NCI-H1436 treated with DMSO at 0.1 percent for 48 hours (cell line): ENCODE data around the gene PPP1R10.
"Not testable (repeated sequence)": the region's sequence is repeated elsewhere in the genome, so short reads cannot be mapped to it uniquely, and the experiment has no call there.

Experiments used
- DNase-seq: peaks from one replicate; lab custom pipeline; 2025; lab: John Stamatoyannopoulos, UW

The PPP1R10 gene

DNA sequence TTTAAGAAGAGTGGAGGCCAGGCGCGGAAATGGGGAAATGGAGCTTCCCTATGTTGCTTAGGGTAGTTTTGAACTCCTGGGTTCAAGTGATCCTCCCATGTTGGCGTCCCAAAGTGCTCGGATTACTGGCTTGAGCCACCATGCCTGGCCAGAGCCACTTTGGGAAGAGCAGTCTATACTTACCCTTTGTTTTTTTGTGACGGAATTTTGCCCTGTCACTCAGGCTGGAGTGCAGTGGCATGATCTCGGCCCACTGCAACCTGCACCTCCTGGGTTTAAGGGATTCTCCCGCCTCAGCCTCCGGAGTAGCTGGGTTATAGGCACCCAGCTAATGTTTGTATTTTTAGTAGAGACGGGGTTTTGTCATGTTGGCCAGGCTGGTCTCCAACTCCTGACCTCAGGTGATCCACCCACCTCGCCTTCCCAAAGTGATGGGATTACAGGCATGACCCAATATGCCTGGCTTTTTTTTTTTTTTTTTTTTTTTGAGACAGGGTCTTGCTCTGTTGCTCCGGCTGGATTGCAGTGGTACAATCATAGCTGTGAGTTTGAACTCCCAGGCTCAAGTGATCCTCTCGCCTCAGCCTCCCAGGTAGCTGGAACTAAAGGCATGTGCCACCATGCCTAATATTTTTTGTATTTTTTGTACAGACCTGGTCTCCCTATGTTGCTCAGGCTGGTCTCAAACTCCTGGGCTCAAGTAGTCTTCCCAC is 18.0 kb downstream of the PPP1R10 start:
- DNase-seq: no peak

DNA sequence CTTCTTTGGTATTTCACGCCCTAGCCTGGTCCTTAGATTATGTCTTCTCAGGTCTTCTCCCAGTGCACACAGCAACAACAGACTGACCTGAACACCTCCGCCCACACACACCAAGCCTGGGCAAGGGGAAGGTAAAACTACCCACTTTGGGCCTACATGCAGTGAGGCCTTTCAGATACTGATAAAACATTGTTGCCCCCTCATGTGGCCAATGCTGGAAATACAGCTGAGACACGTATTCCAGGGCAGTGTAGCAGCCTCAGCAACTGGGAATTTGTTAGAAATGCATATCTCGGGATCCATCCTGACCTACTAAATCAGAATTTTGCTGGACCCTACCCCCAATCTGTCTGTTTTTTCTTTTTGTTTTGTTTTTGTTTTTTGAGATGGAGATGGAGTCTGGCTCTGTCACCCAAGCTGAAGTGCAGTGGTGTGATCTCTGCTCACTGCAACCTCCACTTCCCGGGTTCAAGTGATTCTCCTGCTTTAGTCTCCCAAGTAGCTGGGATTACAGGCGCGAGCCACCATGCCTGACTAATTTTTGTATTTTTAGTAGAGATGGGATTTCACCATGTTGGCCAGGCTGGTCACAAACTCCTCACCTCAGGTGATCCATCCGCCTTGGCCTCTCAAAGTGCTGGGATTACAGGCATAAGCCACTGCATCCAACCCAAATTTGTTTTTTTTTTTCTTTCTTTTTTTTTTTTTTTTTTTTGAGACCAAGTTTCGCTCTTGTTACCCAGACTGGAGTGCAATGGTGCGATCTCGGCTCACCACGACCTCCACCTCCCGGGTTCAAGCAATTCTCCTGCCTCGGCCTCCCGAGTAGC is 19.5 kb downstream of the PPP1R10 start:
- not testable (repeated sequence) for DNase-seq

DNA sequence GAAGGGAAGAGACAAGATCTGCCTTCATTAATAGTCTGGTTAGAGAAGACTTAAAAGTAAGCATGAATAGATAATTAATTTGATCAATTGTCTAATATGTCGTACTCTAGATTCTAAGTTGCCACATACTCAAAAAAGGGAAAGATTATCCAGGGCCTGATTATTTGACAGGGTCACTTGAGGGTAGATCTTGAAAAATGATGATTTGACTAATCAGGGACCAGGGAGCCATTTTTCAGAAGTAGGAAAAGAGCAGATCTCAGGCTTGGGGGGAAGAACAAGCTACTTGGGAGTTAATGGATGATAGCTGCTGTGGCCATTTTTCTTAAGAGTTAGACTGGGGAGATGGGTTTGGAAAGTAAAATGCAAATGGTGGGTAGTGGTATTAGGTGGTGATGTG is 24.8 kb downstream of the PPP1R10 start:
- no peak for DNase-seq

DNA sequence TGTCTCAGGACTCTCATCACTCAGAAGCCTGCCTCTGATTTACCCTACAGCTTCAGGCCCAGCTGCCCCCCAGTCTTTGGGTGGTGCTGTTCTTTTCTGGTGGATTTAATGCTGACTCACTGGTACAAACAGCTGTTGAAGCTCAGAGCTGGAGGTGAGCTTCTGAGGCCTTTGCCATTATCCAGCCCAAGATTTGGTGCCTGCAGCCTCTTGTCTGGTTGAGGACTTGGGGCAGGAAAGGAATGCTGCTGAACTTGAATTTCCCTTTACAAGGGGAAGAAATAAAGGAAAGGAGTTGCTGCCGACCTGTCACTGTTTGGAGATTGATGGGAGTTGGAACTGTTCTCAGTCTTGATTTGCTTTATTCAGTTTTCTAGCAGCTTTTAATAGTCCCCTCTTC is 26.0 kb downstream of the PPP1R10 start:
- DNase-seq: no peak

DNA sequence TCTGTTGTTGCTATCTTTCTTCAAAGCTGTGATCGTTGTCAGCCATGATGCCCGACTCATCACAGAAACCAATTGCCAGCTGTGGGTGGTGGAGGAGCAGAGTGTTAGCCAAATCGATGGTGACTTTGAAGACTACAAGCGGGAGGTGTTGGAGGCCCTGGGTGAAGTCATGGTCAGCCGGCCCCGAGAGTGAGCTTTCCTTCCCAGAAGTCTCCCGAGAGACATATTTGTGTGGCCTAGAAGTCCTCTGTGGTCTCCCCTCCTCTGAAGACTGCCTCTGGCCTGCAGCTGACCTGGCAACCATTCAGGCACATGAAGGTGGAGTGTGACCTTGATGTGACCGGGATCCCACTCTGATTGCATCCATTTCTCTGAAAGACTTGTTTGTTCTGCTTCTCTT is 26.5 kb downstream of the PPP1R10 start:
- DNase-seq: no peak

DNA sequence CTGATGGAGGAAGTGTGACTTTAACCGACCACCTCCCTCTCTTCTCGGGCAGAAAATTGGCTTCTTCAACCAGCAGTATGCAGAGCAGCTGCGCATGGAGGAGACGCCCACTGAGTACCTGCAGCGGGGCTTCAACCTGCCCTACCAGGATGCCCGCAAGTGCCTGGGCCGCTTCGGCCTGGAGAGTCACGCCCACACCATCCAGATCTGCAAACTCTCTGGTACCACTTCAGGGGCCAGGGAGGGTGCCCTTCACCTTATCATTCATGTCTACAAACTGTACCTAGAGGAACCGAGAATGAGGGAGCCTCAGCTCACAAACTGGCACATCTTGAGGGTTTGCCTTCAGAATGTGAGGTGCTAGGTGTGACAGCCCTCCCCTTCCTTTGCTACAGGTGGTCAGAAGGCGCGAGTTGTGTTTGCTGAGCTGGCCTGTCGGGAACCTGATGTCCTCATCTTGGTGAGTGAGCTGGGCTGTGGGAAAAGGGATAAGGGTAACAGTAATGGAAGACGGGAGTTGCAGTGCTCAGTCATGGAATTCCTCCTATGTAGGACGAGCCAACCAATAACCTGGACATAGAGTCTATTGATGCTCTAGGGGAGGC is 27.2 kb downstream of the PPP1R10 start:
- DNase-seq: no peak

DNA sequence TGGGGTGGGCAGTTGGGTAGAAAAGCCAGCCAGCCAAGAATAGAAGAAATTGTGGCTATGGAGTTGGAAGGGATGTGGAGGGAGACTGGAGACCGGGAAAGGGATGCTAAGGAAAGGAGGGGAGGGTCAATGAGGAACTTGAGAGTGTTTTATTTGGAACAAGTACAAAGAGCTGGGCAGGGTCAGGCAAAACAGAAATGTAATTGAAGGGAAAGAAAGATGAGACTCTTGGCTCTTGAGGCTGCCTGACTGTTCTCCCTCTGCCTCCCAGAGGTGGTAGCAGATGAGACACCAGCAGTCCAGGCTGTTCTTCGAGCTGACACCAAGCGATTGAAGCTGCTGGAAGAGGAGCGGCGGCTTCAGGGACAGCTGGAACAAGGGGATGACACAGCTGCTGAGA is 33.1 kb downstream of the PPP1R10 start:
- no peak for DNase-seq

DNA sequence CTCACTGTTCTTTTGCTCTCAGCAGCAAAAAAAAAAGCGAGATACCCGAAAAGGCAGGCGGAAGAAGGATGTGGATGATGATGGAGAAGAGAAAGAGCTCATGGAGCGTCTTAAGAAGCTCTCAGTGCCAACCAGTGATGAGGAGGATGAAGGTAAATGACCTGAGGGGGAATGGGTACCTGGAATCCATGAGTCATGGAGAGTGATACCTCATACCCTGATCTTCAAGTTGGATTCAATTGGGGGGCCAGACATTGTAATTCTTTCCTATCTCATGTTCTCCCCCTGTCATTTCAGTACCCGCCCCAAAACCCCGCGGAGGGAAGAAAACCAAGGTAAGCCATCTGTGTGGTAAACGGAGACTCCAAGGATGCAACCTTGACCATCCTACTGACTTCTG is 39.0 kb downstream of the PPP1R10 start:
- no peak for DNase-seq

DNA sequence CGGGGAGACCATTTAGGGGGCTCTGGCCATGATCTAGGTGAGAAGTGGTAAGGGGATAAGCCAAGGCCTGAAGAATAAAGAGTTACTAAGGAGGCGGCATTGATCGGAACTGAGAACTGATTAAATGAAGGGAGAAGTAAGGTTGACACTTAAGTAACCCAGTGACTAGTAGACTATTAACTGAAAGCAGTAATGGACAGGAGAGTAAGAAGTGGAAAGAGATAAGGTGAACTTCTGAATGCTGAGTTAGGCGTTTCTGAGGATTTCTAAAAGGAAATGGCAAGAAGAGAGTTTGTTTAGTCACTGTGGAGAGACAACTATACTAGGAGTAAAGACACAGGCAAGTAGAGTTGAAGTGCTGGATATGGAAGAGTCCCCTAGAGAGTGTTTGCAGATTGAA is 43.9 kb downstream of the PPP1R10 start:
- no peak for DNase-seq

DNA sequence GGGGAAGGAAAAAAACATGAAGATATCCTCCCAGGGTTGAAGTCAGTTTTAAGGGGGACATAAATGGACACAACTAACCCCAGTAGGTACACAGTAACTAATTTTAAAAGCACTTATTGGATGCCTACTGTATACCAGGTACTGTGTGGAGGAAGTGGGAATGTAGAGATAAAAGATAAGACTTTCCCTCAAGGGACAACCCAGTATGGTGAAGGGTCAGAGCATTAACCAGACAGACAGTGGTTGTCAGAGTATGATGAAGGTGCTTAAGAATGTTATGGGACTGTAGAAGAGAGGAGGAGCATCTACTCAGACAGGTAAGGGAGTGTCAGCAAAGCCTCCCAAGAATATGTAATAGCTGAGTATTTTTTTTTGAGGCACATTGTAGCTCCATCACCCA is 44.9 kb downstream of the PPP1R10 start:
- DNase-seq: no peak

DNA sequence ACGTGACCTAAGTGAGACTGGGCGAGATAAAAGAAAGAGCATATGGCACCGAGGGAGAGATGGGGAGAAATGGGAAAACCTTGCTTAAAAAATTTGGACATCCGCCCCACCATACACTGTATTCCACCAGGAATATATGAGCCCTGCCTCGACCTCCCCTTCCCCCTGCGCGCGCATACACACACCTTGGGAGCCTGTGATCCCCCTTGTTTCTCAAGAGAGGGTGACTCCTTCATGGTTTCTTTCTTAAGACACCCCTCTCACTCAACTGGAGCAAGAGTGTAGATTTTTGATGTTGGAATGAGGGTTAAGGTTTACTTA is 45.3 kb downstream of the PPP1R10 start:
- no peak for DNase-seq

DNA sequence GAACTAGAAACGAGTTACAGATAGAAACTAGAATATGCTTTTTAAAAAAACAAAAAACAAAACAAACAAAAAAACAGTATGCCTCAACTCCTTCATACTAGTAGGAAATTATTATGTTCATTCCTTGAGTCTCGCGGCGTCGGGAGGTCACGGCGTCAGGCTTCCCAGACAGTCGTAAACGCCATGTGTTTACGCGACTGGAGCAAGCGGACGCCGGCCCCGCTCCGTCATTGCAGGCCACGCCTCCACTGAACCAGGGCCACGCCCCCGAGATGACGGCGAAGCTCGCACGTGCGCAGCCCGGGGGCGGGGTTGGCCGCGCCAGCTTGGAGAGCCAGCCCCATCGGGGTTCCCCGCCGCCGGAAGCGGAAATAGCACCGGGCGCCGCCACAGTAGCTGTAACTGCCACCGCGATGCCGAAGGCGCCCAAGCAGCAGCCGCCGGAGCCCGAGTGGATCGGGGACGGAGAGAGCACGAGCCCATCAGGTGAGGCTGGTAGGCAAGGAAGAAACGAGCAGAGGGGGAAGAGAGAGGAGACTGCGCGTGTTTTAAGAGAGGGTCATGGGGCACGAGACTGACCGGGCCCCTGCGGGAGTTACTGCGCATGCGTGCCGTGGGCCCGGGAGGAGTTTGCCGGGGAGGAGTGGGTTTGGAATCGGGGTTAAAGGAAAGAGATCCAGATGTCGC is 45.8 kb downstream of the PPP1R10 start, which contains the start of gene ABCF1:
Gene ABCF1, plus strand, starts transcription at position 368 of the 687 bp plus-strand sequence. Its CDS starts 46 bp downstream, at position 414.
- peak; percentile 62 for DNase-seq

DNA sequence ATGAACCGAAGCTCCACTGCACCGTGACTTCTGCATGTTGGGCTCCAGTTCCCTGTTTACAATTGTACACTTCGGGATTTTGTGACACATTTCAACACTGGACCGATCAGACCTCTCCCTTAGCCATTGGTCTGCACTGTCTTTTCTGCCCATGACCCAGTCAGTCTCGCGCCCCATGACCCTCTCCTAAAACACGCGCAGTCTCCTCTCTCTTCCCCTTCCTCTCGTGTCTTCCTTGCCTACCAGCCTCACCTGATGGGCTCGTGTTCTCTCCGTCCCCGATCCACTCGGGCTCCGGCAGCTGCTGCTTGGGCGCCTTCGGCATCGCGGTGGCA is 46.3 kb downstream of the PPP1R10 start:
- no peak for DNase-seq

DNA sequence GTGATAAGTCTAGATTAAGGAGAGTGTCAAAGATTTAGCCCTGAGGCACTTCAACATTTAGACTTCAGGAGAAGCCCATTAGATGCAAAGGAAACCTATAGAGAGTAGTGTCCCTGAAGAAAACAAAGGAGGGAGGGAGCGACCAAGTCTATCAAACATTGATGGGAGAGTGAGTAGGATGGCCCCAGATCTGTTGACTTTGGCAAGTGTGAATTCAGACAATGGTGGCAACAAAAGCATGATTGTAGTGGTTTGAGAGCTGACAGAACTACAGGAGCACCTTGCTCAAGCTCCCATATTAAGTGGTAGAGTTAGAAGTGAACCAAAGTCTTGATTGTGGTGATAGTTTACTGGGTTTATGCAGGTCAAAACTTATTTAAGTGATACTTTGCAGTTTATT is 46.8 kb downstream of the PPP1R10 start:
- no peak for DNase-seq

DNA sequence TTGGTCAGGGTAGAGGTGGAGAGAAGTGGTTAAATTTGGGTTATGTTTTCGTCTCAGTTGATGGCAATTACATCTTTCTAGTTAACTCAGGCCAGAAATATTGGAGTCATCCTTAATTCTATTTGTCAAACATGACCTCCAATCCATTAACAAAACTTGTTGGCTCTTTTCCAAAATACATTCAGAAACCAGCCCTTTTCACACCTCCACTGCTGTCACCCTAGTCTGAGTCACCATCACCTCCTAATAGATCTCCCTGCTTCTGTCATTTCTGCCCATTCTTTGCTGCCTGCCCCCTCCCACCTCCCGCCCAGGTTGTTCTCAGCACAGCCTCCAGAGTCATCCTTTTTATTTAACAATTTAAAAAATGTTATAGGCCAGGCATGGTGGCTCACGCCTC is 48.8 kb downstream of the PPP1R10 start:
- DNase-seq: no peak

DNA sequence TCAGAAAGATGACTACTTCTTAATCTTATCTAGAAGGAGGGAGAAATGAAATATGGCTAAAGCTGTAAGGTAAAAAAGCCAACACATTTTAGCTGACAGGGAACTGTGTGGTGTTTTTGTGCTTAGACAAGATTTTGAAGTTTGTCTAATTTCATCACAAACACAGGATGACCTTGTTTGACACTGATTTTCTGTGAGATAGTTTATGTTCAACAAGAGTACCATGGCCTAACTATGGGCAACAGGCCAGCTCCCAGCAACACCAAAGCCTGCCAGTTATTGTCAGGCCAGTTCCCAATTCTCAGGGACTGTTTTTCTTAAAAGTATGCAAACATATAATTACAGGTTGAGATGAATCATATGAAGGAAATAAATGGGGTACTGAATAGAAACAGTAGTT is 51.3 kb downstream of the PPP1R10 start:
- no peak for DNase-seq

DNA sequence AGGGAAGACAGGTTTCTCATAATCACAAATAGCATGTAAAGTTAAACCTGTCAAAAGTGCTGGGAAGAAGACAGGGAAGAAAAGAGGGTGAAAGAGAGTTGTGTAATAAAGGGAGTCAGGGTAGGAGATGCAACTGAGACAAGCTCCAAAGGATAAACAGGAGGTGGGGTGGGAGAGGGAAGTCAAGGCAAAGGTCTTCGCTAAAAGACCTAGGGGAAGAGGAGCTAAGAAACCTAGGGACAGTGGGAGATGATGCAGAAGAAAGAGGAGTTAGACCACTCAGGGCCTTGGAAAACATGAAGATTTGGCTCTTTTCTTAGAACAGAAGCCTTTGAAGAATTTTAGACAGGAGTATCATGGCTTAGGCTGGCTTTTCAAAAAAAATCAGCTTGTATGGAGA is 52.9 kb downstream of the PPP1R10 start:
- no peak for DNase-seq

DNA sequence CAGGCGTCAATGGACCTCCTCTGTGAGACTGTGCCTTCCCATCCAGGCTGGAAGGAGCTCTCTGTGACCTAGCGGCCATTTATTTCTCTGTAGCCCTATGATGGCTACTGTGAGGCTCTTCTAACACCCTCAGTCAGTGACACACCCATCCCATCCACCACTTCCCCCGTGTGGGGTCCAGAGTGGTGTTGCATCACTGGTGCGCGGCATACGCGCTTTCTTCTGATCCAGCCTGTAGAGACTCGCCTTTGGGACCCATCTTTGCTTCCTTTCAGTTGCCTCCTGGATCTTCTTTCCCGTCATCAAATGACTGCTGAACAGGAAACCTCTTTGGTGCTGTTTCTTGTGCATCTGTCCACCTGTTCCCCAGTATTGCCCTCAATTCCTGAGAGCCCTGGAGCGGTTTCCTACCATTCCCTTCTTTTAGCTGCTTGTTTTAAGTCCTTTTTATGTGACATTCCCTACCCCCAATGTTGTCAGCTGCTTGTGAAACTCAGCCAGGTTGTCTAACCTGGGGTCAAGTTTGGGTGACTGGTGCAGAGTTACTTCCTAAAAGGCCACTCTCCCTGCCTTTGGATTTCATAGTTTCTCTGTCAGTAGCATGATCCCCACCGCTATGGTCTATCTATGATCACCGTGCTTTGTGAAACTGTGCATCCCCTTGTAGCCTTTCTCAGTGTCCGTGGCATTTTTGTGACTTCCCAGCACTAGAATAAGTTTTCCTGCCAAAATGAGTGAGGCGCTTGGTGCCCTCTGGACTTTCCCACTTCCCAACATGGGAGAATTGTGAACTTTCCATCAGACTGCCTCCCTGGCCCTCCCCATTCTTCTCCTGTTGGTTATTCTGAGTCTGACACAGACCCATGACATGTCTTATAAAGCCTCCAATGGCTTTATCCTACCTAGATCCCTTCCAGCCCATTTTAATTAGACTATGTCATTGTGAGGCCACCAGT is 54.3 kb downstream of the PPP1R10 start:
- DNase-seq: no peak

DNA sequence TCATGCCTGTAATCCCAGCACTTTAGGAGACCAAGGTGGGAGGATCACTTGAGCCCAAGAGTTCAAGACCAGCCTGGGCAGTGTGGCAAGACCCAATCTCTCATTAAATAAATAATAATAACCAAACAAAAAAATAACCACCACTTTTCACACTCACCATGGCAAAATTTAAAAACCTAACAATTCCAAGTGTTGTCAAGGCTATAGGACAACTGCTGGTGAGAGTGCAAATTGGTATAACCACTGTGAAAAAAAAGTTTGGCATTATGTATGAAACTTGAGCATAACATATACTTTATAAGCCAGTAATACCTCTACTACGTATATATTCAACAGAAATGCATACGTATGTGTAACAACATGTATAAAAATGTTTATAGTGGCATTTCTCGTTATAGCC is 56.1 kb downstream of the PPP1R10 start:
- DNase-seq: no peak

DNA sequence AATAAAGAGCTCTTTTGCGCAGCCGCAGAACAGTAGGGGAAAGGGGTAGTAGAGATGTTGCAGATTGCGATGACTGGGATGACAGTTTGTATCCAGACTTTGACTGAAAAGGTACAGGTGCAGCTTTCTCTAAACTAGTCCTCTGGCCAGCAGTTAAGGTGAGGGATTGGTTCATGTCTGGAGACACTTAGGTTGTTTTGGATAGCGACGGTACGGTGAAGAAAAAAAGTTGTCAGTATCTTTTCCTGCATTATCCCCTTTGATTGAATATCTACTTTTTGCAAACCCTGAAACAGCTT is 59.4 kb downstream of the PPP1R10 start:
- no peak for DNase-seq

DNA sequence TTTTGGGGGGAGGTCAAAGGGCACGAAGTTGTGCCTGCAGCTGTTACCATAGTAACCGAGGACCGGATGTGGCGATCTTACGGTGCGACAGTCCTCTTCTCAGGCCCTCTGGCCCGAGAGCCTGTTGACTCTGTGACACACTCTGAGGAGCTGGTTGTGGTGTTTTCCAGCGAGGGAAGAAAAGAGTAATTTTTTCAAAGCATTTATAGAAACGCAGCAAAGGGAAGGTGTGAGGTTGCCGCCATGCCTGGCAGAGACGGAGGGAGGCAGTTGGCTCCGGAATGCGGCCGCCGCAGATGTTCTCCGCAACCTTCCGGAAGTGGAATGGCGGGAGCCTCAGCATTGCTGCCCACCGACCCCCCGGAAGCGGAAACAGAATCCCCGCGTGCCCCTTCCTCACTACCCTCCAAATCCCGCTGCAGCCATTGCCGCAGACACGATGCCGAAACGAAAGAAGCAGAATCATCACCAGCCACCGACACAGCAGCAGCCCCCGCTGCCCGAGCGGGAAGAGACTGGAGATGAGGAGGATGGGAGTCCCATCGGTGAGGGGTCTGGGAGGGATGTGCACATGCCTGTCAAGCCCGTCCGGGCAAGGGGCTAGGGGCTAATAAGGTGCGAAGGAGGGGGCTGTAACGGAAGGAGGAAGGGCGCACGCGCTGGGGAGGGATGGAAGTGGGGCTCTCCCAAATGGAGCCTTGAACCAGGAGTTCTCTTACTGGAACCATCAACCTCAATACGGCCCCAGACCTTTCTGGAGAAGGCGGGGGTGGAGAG is 59.9 kb downstream of the PPP1R10 start, which contains the start of gene PRR3:
Gene PRR3, plus strand, starts transcription at position 390 of the 777 bp plus-strand sequence. Its CDS starts 50 bp downstream, at position 440.
- DNase-seq: peak; percentile 54
